CD4-positive, alpha-beta T cell treated with Interleukin-17A for 1 hour (primary cell): ENCODE data around the gene ZCCHC7.
"Not testable (repeated sequence)": the region's sequence is repeated elsewhere in the genome, so short reads cannot be mapped to it uniquely, and the experiment has no call there.

ENCODE experiments used
- DNase-seq: peaks from one replicate; pipeline ENCODE4 v3.0.0-alpha.2; 2020

Gene ZCCHC7

GRCh38 chr9:37121881-37122280 lies 1.5 kb downstream of the ZCCHC7 start:
- no peak for DNase-seq

DNA sequence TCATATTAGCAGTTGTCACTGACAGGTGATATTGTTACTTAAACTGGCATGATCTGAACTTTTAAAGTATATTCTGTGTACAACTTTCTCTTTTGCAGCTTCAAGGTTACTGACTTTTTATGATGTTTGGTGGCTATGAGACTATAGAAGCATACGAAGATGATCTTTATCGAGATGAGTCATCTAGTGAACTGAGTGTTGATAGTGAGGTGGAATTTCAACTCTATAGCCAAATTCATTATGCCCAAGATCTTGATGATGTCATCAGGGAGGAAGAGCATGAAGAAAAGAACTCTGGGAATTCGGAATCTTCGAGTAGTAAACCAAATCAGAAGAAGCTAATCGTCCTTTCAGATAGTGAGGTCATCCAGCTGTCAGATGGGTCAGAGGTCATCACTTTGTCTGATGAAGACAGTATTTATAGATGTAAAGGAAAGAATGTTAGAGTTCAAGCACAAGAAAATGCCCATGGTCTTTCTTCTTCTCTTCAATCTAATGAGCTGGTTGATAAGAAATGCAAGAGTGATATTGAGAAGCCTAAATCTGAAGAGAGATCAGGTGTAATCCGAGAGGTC lies 5.9 kb downstream of the ZCCHC7 start:
- no peak for DNase-seq

GRCh38 chr9:37127018-37127417 lies 6.6 kb downstream of the ZCCHC7 start:
- DNase-seq, result no peak

DNA sequence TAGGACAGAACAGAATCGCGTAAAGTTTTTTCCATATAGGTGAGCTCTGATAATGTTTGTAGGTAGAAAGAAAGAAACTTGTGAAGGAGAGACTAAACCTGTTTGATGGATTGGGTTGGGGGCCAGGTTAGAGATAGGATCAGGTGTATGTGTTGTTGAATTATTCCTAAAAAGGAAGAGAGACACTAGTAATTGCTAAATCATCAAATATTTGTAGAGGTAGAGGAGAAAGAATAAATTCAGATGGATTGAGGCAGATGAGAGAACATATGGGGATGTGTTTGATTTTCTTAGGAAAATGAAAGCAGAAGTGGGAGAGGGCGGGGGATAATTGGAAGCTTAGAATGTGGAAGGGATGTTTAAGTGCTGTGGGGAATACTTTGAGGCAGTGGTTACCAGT lies 7.7 kb downstream of the ZCCHC7 start:
- no peak for DNase-seq

- no peak for DNase-seq
Observed at GRCh38 chr9:37134166-37134565, 13.8 kb downstream of the ZCCHC7 start.

DNA sequence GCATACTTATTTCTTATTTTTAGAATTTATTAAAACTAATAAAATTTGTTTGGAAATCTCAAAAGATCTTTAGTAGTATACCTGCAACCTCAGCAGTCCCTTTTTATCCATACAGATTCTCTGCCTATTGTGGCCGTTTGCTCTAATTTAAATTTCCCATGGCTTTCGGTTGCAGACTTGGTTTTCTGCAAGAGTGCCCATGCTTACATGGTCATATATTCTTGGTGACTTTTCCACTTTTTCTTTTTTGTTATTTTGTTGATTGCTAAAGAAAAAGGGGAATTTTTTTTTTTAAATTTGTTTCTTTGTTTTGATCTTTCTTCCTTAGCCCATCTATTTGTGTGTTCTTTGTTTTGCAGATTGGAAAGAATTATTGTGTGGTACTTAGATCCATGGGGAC lies 20.6 kb downstream of the ZCCHC7 start:
- DNase-seq, result no peak

DNA sequence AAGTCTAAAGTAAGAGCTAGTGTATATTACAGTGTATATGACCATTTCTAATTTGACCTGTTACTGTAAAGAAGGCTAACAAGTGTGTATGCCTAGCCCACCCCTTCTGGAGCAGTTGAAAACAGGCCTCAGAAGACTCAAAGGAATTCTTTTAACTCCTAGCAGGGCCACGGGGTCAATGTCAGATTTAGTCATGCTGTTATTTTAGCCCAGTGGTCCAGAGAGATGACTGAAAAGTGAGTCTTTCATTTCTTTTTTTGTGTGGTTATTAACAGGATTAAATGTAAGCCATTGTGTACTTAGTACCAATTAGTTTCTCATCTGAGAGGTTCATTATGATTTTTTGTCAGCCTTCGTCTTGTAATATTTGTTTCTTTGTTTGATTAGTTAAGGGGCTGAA lies 24.4 kb downstream of the ZCCHC7 start:
- no peak for DNase-seq

DNA sequence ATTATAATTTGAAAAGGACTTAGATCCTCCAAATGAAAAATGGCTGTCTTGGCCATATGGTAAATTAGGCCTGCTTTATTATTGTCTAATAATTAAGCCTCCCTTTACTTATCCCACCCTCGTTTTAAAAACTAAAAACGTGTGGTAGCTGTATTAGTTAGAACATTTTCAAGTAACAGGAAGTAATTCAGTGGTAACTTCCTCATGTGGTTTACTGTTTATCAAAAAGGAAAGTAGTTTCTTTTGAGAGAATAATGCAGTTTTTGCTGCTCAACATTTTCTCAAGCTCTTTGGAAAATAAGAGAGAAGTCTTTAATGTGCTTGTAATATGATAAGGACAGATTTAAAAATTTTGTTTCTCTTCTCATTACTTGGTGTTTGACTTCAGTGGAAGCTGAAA lies 26.0 kb downstream of the ZCCHC7 start:
- DNase-seq, result peak; percentile 61

DNA sequence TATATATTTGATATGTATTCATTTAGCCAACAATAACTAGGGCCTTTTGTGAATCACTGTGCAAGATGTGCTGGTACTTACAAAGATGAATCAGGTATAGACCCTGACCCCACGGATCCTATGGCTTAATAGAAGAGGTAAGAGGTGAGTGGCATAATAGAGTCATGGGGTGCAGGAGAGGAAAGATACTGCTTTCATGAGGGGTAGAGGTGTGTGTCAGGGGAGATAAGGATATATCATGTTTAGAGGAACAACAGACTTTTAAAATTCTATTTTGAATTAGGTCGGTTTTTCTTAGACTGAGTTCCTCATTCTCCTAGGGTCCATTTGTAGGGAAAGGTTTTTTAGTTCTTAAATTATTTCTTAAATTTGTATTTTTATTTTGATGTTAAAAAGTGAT lies 27.8 kb downstream of the ZCCHC7 start:
- DNase-seq, result no peak

GRCh38 chr9:37149666-37150308 lies 29.4 kb downstream of the ZCCHC7 start:
- no peak for DNase-seq

GRCh38 chr9:37150415-37150814 lies 30.0 kb downstream of the ZCCHC7 start:
- DNase-seq, result no peak

DNA sequence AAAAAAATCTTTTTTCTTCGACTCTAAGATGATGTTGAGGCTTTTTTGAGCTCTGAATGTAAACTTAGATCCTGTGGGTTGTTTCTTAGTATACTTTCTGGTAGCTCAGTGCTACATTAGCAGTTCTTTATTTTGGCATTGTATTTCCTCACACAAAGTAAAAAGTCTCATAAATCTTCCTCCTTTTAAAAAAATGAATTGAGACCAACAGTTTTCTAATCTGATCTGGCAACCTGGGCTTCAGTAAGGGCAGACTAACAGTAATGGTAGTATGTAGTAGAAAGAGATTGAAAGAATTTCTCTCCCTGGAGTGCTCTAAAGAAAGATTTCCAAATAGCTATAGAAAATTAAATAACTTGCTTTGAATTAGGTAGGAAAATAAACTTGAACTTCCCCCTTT lies 31.4 kb downstream of the ZCCHC7 start:
- no peak for DNase-seq

GRCh38 chr9:37152365-37152764 lies 32.0 kb downstream of the ZCCHC7 start:
- DNase-seq, result no peak

DNA sequence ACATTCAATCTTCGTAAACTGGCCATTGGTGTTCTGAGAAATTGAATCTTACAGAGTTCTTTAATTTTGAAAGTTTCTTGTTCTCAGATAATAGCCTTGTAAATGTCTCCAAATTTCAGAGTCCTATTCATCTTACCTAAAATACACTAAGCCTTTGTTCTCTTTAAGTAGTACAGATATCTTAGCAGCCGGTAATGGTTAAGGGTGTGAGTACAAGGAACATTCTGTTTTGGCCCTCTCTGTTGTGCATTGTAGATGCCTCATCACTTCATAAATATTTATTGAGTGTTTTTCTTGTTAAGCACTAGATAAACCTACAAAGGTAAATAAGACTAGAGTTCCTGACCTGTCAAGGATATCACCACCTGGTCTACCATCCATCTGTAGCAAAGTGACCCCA lies 35.2 kb downstream of the ZCCHC7 start:
- DNase-seq, result no peak

DNA sequence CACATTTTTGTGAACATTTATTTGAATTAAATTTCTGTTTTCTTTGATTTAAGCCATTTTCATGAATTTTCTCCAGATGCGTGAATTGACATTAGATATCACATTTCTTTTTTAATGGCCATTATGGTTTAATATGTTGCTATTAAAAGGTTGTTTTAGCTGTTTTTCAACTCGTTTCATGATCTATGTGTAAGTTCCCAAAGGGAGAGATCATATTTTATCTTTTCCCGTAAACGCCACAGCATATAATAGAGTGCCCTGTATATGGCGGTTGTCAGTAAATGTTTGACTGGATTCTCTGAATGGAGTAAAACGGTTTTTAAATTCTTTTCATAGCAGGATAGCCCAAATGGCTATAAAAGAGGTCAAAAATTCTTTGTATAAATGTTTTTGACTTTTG lies 35.8 kb downstream of the ZCCHC7 start:
- no peak for DNase-seq

DNA sequence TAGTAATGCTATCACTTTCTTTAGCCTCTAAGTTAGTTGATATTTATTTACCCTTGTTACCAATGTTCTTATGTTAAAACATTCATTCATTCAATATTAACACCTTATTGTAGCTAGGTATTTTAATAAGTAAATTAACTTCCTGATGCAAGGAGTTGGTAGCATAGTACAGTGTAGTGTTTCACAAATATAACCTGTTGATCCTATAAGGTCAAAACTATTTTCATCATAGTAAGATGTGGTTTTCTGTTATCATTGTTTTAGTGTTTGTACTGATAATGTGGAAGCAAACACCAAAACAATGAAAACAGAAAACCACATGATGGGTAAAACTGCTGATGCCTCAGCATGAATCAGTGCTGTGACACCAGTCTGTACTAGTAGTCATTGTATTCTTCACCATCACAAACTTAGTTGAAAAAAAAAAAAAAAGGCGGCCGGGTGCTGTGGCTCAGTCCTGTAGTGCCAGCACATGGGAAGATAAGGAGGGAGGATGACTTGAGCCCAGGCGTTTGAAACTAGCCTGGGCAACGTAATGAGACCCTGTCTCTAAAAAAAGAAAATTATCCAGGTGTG lies 36.5 kb downstream of the ZCCHC7 start:
- DNase-seq, result no peak

DNA sequence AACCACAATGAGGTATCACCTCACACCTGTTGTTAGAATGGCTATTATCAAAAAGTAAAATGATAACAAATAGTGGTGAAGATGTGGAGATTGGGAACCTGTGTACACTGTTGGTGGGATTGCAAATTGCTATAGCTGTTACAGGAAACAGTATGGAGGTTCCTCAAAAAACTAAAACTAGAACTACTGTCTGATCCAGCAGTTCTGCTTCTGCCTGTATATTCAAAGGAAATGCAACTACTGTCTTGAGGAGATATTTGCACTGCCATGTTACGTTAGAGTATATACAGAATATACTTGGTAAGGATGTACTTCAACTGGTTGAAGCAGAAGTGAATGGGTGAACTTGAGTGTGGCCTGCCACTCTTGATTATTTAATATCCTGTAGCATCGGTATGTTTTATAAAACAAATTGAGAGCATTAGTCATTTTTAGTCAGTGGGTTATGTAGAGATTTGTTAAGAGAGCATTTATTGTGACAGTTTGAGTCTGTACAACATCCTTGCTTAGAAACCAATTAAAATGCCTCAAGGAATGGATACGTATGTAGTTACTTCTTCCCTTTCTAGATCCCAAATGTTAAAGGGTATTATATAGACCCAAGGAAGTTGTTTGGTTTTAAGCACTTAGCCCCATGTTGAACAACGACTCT lies 37.5 kb downstream of the ZCCHC7 start:
- no peak for DNase-seq

DNA sequence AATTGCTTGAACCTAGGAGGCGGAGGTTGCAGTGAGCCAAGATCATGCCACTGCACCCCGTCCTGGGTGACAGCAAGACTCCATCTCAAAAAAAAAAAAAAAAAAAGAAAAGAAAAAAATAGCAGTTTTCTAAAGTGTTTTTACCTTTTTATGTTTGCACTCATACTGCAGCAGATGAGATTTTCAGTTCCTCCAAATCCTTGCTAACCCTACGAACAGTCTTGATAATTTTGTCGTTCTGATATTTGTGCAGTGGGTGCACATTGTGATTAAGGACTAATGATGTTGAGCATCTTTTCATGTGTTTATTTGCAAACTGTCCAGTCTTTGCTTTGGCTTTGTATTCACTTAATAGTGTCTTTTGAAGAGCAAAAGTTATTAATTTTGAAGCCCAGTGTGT lies 42.9 kb downstream of the ZCCHC7 start:
- no peak for DNase-seq

DNA sequence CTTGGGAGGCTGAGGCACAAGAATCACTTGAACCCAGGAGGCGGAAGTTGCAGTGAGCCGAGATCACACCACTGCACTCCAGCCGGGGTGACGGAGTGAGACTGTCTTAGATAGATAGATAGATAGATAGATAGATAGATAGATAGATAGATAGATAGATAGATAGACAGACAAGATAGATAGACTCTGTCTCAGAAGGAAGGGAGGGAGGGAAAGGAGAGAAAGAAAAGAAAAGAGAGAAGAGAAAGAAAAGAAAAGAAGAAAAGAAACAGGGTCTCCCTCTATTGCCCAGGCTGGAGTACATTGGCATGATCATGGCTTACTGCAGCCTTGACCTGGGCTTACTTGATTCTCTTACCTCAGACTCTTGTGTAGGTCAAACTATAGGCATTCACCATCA lies 44.0 kb downstream of the ZCCHC7 start:
- DNase-seq, result not testable (repeated sequence)

GRCh38 chr9:37165644-37166043 lies 45.3 kb downstream of the ZCCHC7 start:
- no peak for DNase-seq

- DNase-seq, result no peak
Observed at GRCh38 chr9:37167456-37168047, 47.2 kb downstream of the ZCCHC7 start.

GRCh38 chr9:37172557-37172956 lies 52.2 kb downstream of the ZCCHC7 start:
- no peak for DNase-seq

GRCh38 chr9:37174247-37174646 lies 53.9 kb downstream of the ZCCHC7 start:
- DNase-seq, result no peak

- DNase-seq, result no peak
Observed at GRCh38 chr9:37178742-37179141, 58.4 kb downstream of the ZCCHC7 start.
